Small intestine (tissue), 7 donors: Measurements from ENCODE around the gene CDC14A. TPM values are rescaled to one million over a fixed set of nuclear protein-coding genes. Genes with fewer than 3 reads are reported as not detected.
"Not testable (repeated sequence)": the region's sequence is repeated elsewhere in the genome, so short reads cannot be mapped to it uniquely, and the experiment has no call there.

Source experiments
- DNase-seq, 2 donors: peaks; one replicate each; pipeline versions ENCODE4 v3.0.0 to v3.0.0-alpha.2; 2013
- FAIRE-seq: peaks from 2 replicates; lab custom pipeline; 2012; peaks lifted over from hg19 to GRCh38; lab: Jason Lieb, UNC
- H3K27ac ChIP-seq, 3 donors: one replicate each; pipeline ENCODE4 v1.5.1; 2013; ENCODE audit warnings: low read length in 2 of 3, mild to moderate bottlenecking in 2 of 3, control low read depth in 1 of 3, inconsistent platforms in 1 of 3, low read depth in 1 of 3, moderate library complexity in 1 of 3
- H3K27me3 ChIP-seq, 3 donors: one replicate each; pipeline ENCODE4 v1.6.1; 2013; ENCODE audit warnings: low read length in 3 of 3, inconsistent platforms in 1 of 3; ENCODE audit not compliant: control insufficient read depth in 3 of 3, insufficient read depth in 3 of 3
- H3K36me3 ChIP-seq, 3 donors: one replicate each; pipeline ENCODE4 v1.6.1; 2013; ENCODE audit warnings: low read length in 3 of 3, inconsistent platforms in 1 of 3, low read depth in 1 of 3, mild to moderate bottlenecking in 1 of 3, moderate library complexity in 1 of 3; ENCODE audit not compliant: control insufficient read depth in 3 of 3, insufficient read depth in 2 of 3
- H3K4me1 ChIP-seq, 3 donors: one replicate each; pipeline ENCODE4 v1.6.1; 2013; ENCODE audit warnings: low read length in 2 of 3, inconsistent platforms in 1 of 3, low read depth in 1 of 3, mild to moderate bottlenecking in 1 of 3, moderate library complexity in 1 of 3; ENCODE audit not compliant: control insufficient read depth in 3 of 3, insufficient read depth in 2 of 3
- H3K4me3 ChIP-seq, 3 donors: one replicate each; pipeline ENCODE4 v1.5.1; 2013; ENCODE audit warnings: low read length in 3 of 3, control low read depth in 1 of 3, inconsistent platforms in 1 of 3, low read depth in 1 of 3, mild to moderate bottlenecking in 1 of 3, moderate library complexity in 1 of 3
- H3K9me3 ChIP-seq, 2 donors: one replicate each; pipeline ENCODE4 v1.6.1; 2013; ENCODE audit warnings: low read depth in 1 of 2, low read length in 1 of 2; ENCODE audit not compliant: control insufficient read depth in 2 of 2, insufficient read depth in 1 of 2
- WGBS, 3 donors: extraction: QIAGEN DNeasy Blood & Tissue Kit; methylation state at CpG; one replicate each; pipeline ENCODE4 v1.1.7; 2013; 5-methylcytosine and 5-hydroxymethylcytosine counted together
- polyA plus RNA-seq, 4 donors: library from polyadenylated mRNA; stranded (reverse) in 3 of 4; unstranded in 1 of 4; fragments of 200-250 nt in 3 of 4; fragments of 120-200 nt in 1 of 4; gene quantifications; one replicate each; pipeline versions ENCODE4 v1.2.1 to v1.2.3, GENCODE V29; 2013
- donor health status: healthy with polysubstance abuse.
- donor health status: control.
- donor health status: control.
- donor health status: Bipolar disorder and iron deficiency.
- donor health status: healthy.

The CDC14A gene
- polyA plus RNA-seq, 4 donors, result 4.2 to 18.0 (median 12.6) TPM

- WGBS, 3 donors, result 82 to 88% (median 87%) methylated on average over 7 of the region's 7 CpGs
- FAIRE-seq, result no peak
- H3K4me1 ChIP-seq, result peaks cover 2 to 14% (median 4%) of the 10 kb centered on the region in 3 donors
- H3K36me3 ChIP-seq, result no peaks in the 10 kb centered on the region
- DNase-seq, result no peak
- no peak overlapping the region for H3K4me3 ChIP-seq
- H3K9me3 ChIP-seq, result no peaks in the 10 kb centered on the region
- no peak overlapping the region for H3K27ac ChIP-seq
- H3K27me3 ChIP-seq, result no peaks in the 10 kb centered on the region
These were observed 26.6 kb upstream of the CDC14A start for GRCh38 chr1:100325415-100326324.

GRCh38 chr1:100326325-100326670 lies 26.0 kb upstream of the CDC14A start:
- not testable (repeated sequence) for FAIRE-seq, H3K4me3 ChIP-seq, H3K27me3 ChIP-seq, H3K9me3 ChIP-seq, DNase-seq, H3K27ac ChIP-seq, H3K36me3 ChIP-seq, H3K4me1 ChIP-seq
- 77 to 92% (median 92%) methylated on average over 1 of the region's 1 CpG for WGBS, 3 donors

- H3K27me3 ChIP-seq, result no peaks in the 10 kb centered on the region
- no peak overlapping the region for H3K27ac ChIP-seq
- H3K4me1 ChIP-seq, result peaks cover 0 to 4% (median 2%) of the 10 kb centered on the region in 3 donors
- 74 to 100% (median 80%) methylated on average over 1 of the region's 1 CpG for WGBS, 3 donors
- no peaks in the 10 kb centered on the region for H3K9me3 ChIP-seq
- DNase-seq, result no peak
- H3K4me3 ChIP-seq, result no peak overlapping the region
- no peaks in the 10 kb centered on the region for H3K36me3 ChIP-seq
- FAIRE-seq, result no peak
These were observed 24.2 kb upstream of the CDC14A start for GRCh38 chr1:100328133-100328532.

GRCh38 chr1:100331146-100331545 lies 21.2 kb upstream of the CDC14A start:
- WGBS, 3 donors, result 52 to 60% (median 59%) methylated on average over 2 of the region's 2 CpGs
- H3K27me3 ChIP-seq, DNase-seq, H3K9me3 ChIP-seq, H3K4me3 ChIP-seq, H3K4me1 ChIP-seq, H3K27ac ChIP-seq, H3K36me3 ChIP-seq: not testable (repeated sequence)
- peak; percentile 93 for FAIRE-seq

- H3K36me3 ChIP-seq, result no peaks in the 10 kb centered on the region
- 91 to 97% (median 92%) methylated on average over 8 to 9 of the region's 9 CpGs for WGBS, 3 donors
- H3K4me3 ChIP-seq, result no peak overlapping the region
- H3K27me3 ChIP-seq, result no peaks in the 10 kb centered on the region
- DNase-seq (no peak), FAIRE-seq (no peak)
- peaks cover 0 to 9% (median 0%) of the 10 kb centered on the region in 3 donors for H3K4me1 ChIP-seq
- H3K27ac ChIP-seq, result peak overlapping the region in 1 of 3 donors; percentile 4
- no peaks in the 10 kb centered on the region for H3K9me3 ChIP-seq
These were observed 20.0 kb upstream of the CDC14A start for GRCh38 chr1:100332331-100332730.

- peaks cover 0 to 9% (median 0%) of the 10 kb centered on the region in 3 donors for H3K4me1 ChIP-seq
- 10 to 46% (median 34%) methylated on average over 1 of the region's 1 CpG for WGBS, 3 donors
- no peak overlapping the region for H3K4me3 ChIP-seq
- no peaks in the 10 kb centered on the region for H3K27me3 ChIP-seq
- no peaks in the 10 kb centered on the region for H3K36me3 ChIP-seq
- no peaks in the 10 kb centered on the region for H3K9me3 ChIP-seq
- FAIRE-seq (no peak), DNase-seq (no peak)
- no peak overlapping the region for H3K27ac ChIP-seq
These were observed 16.9 kb upstream of the CDC14A start for GRCh38 chr1:100335436-100335835.

- WGBS, 3 donors, result 97 to 100% (median 97%) methylated on average over 5 of the region's 5 CpGs
- H3K27ac ChIP-seq, H3K4me1 ChIP-seq, H3K4me3 ChIP-seq, H3K27me3 ChIP-seq, H3K9me3 ChIP-seq, FAIRE-seq, H3K36me3 ChIP-seq, DNase-seq: not testable (repeated sequence)
These were observed 14.4 kb upstream of the CDC14A start for GRCh38 chr1:100337878-100338277.

- WGBS, 3 donors, result 80 to 90% (median 89%) methylated on average over 6 of the region's 6 CpGs
- H3K27ac ChIP-seq, H3K36me3 ChIP-seq, DNase-seq, H3K27me3 ChIP-seq, FAIRE-seq, H3K4me3 ChIP-seq, H3K4me1 ChIP-seq, H3K9me3 ChIP-seq: not testable (repeated sequence)
These were observed 12.6 kb upstream of the CDC14A start for GRCh38 chr1:100339735-100340134.
